Heart left ventricle (tissue), 16 donors: Measurements from ENCODE around the gene OSTM1. TPM values are rescaled to one million over a fixed set of nuclear protein-coding genes. Genes with fewer than 3 reads are reported as not detected.

ENCODE experiments used
- ATAC-seq, 4 donors: fragments of 200-7000 bp; cut with Tn5 transposase; one replicate each; pipeline ENCODE4 v1.9.1; 2020 to 2022; ENCODE audit warnings: moderate library complexity in 4 of 4, mild to moderate bottlenecking in 3 of 4, moderate number of reproducible peaks in 1 of 4
- DNase-seq, 5 donors: peaks; one replicate each; pipeline ENCODE4 v3.0.0-alpha.2; 2020
- H3K27ac ChIP-seq, 12 donors: fragments of 200-600 bp; sonication (generic) in 4 of 12; one replicate each; pipeline versions ENCODE4 v1.5.0 to v1.8.0; 2016 to 2022; ENCODE audit warnings: mild to moderate bottlenecking in 2 of 12
- H3K27me3 ChIP-seq, 9 donors: fragments of 200-600 bp; sonication (generic) in 2 of 9; one replicate each; pipeline versions ENCODE4 v1.5.1 to v1.8.0; 2016 to 2022; ENCODE audit warnings: mild to moderate bottlenecking in 3 of 9
- H3K36me3 ChIP-seq, 9 donors: fragments of 200-600 bp; sonication (generic) in 2 of 9; one replicate each; pipeline versions ENCODE4 v1.5.0 to v1.8.0; 2018 to 2022; ENCODE audit warnings: mild to moderate bottlenecking in 2 of 9
- H3K4me1 ChIP-seq, 12 donors: fragments of 200-600 bp; sonication (generic) in 4 of 12; one replicate each; pipeline versions ENCODE4 v1.5.0 to v1.8.0; 2016 to 2022; ENCODE audit warnings: mild to moderate bottlenecking in 3 of 12
- H3K4me3 ChIP-seq, 12 donors: fragments of 200-600 bp; sonication (generic) in 4 of 12; one replicate each; pipeline versions ENCODE4 v1.5.0 to v1.8.0; 2017 to 2022; ENCODE audit warnings: mild to moderate bottlenecking in 9 of 12, moderate library complexity in 4 of 12
- H3K9me3 ChIP-seq, 12 donors: fragments of 200-600 bp; sonication (generic) in 4 of 12; one replicate each; pipeline versions ENCODE4 v1.5.0 to v1.8.0; 2016 to 2022; ENCODE audit warnings: mild to moderate bottlenecking in 1 of 12
- CTCF ChIP-seq, 12 donors: fragments of 200-600 bp; sonication (generic) in 4 of 12; IDR thresholded peaks; one replicate each; pipeline versions ENCODE4 v1.5.0 to v1.8.0; 2018 to 2022; ENCODE audit warnings: antibody characterized with exemption in 12 of 12, mild to moderate bottlenecking in 5 of 12
- POLR2A ChIP-seq, 2 donors: fragments of 450-650 bp; IDR thresholded peaks; one replicate each; pipeline ENCODE4 v1.6.1; 2017; ENCODE audit warnings: antibody characterized with exemption in 2 of 2, mild to moderate bottlenecking in 2 of 2, moderate library complexity in 2 of 2
- WGBS, 4 donors: extraction: QIAGEN DNeasy Blood & Tissue Kit in 2 of 4; methylation state at CpG; one replicate each; pipeline versions ENCODE4 v1.1.5 to v1.1.7; 2013 to 2018; 5-methylcytosine and 5-hydroxymethylcytosine counted together
- intact Hi-C, 10 donors: fragments of 100-400 bp; cut with DNase I; formaldehyde crosslinking; loops; one replicate each; pipeline versions ENCODE4 v1.11.1 to v1.14.2; 2022
- polyA plus RNA-seq, 2 donors: library from polyadenylated mRNA; stranded (reverse); fragments of 200-250 nt; gene quantifications; one replicate each; pipeline ENCODE4 v1.2.3, GENCODE V29; 2013
- total RNA-seq, 9 donors: library from RNA; depleted of rRNA in 2 of 9; stranded (reverse); fragments of >200 nt in 2 of 9; fragmentation: NEBNext Ultra II Directional in 3 of 9; extraction: Animal tissue kit (Norgen Biotek cat#: 25700) in 3 of 9; gene quantifications; one replicate each; pipeline versions ENCODE4 v1.1.0 to v1.2.4, GENCODE V29; 2016 to 2023
- donor health status: ischemic (EF 13 %, LVEDD 7.1; RV severe dilation, severe dysfunction).
- donor health status: healthy with polysubstance abuse.
- donor health status: DM: no; HTN: yes; CAD: no.
- donor health status: DM: no; HTN: no; CAD: no.
- donor health status: ischemic (EF 25% LVEDD 6.9; RV normal size, moderate dysfunction).
- donor health status: ischemic (EF 25% LVEDD 5.7; RV mildly dilated, moderate dysfunction).
- donor health status: healthy.
- donor health status: DM: yes; HTN: yes; CAD: no.
- donor health status: ischemic (EF 35%, LVEDD 5.7; RV mildly dilated, moderate dysfunction).
- donor health status: nonischemic (EF 11% LVEDD 7.7; RV severe dilation, severe dysfunction).
- donor health status: DM: yes; HTN: yes; CAD: no.
- donor health status: PGD.
- donor health status: ischemic (EF 29% LVEDD 5.4; RV normal size, mild dysfunction).
- donor health status: nonischemic (EF 23%, LVEDD 6.1; RV moderate dilation, normal function).

Gene OSTM1
- total and polyA plus RNA-seq, 11 donors: 19.0 to 69.3 (median 45.2) TPM

- Histone ChIP-seq H3K4me3 (no peak overlapping the region), H3K27ac (no peak overlapping the region), H3K9me3 (no peaks in the 10 kb centered on the region), H3K36me3 (no peaks in the 10 kb centered on the region), H3K4me1 (peaks cover 0 to 8% (median 4%) of the 10 kb centered on the region in 12 donors), H3K27me3 (no peaks in the 10 kb centered on the region)
- intact Hi-C loops: no loop called here
- TF ChIP-seq POLR2A (IDR thresholded peaks at IDR 0.05) (no peak), CTCF (IDR thresholded peaks at IDR 0.05) (no peak)
- ATAC-seq: no peak
- 60 to 71% (median 65%) methylated on average over 2 of the region's 2 CpGs for WGBS, 4 donors
- no peak for DNase-seq
These were observed 5.7 kb upstream of the OSTM1 start for GRCh38 chr6:108080010-108080780.

GRCh38 chr6:108078191-108078590 lies 3.6 kb upstream of the OSTM1 start:
- 85 to 90% (median 86%) methylated on average over 1 of the region's 1 CpG for WGBS, 4 donors
- no peak for ATAC-seq
- intact Hi-C loops: loop anchor here in 2 of 10 donors (10.0 kb wide), 2 partner anchors 113 to 123 kb away; partner anchors contain the start of gene SEC63 (in 1 of the 2)

GRCh38 chr6:108074057-108074358 lies 533 bp downstream of the OSTM1 start:
- 1 to 2% (median 1%) methylated on average over 10 to 12 of the region's 12 CpGs for WGBS, 4 donors
- intact Hi-C loops: loop anchor here in 3 of 10 donors (2.0 to 10.0 kb wide), 3 partner anchors 109 to 187 kb away; partner anchors contain the start of genes SEC63 (in 1 of the 3) and SNX3 (in 1 of the 3)

More at GRCh38 chr6:108078191-108078590, 3.6 kb upstream of the OSTM1 start:
- TF ChIP-seq POLR2A (IDR thresholded peaks at IDR 0.05) (no peak), CTCF (IDR thresholded peaks at IDR 0.05) (no peak)
- no peak overlapping the region for H3K27ac ChIP-seq
- no peaks in the 10 kb centered on the region for H3K27me3 ChIP-seq
- H3K9me3 ChIP-seq: no peaks in the 10 kb centered on the region
- H3K36me3 ChIP-seq: no peaks in the 10 kb centered on the region
- H3K4me3 ChIP-seq: no peak overlapping the region
- H3K4me1 ChIP-seq: peaks cover 0 to 17% (median 13%) of the 10 kb centered on the region in 12 donors
- DNase-seq: no peak

More at GRCh38 chr6:108074057-108074358, 533 bp downstream of the OSTM1 start:
- H3K9me3 ChIP-seq: no peaks in the 10 kb centered on the region
- no peak for DNase-seq
- no peaks in the 10 kb centered on the region for H3K36me3 ChIP-seq
- ATAC-seq: peak in 3 of 4 donors; percentile 31 to 61 (median 57)
- TF ChIP-seq CTCF (IDR thresholded peaks at IDR 0.05): no peak
- no peak for TF ChIP-seq POLR2A (IDR thresholded peaks at IDR 0.05)
- H3K27me3 ChIP-seq: no peaks in the 10 kb centered on the region
- H3K27ac ChIP-seq: peak overlapping the region in 11 of 12 donors; percentile 53 to 91 (median 84)
- H3K4me3 ChIP-seq: peak overlapping the region; percentile 56 to 100 (median 96)
- H3K4me1 ChIP-seq: peaks cover 0 to 18% (median 14%) of the 10 kb centered on the region in 12 donors
